Activated B cell treated with CpG ODN at 0.5 μM for 24 hours (primary cell): Measurements from ENCODE around the gene RCOR1. TPM values are rescaled to one million over a fixed set of nuclear protein-coding genes. Genes with fewer than 3 reads are reported as not detected.

Experiments used
- ATAC-seq: fragments of 200-7000 bp; cut with Tn5 transposase; one replicate; pipeline ENCODE4 v1.10.0; 2021; ENCODE audit warnings: low read depth, mild to moderate bottlenecking, moderate library complexity
- CTCF ChIA-PET: fragments of 350-600 bp; sonication (Branson Sonifier 250); formaldehyde crosslinking; loops from one replicate; lab custom pipeline; 2021; ENCODE audit warnings: antibody characterized with exemption; lab: Charles Lee
- POLR2A ChIA-PET: fragments of 350-600 bp; sonication (Branson Sonifier 250); formaldehyde crosslinking; loops from one replicate; lab custom pipeline; 2021; ENCODE audit warnings: antibody characterized with exemption; lab: Charles Lee
- DNase-seq: peaks from one replicate; pipeline ENCODE4 v3.0.0; 2022
- H3K27ac Mint-ChIP-seq: one replicate; pipeline ENCODE4 v1.8.0; 2020; ENCODE audit warnings: mixed read lengths
- H3K27me3 Mint-ChIP-seq: one replicate; pipeline ENCODE4 v1.8.0; 2021; ENCODE audit warnings: mixed read lengths
- H3K36me3 Mint-ChIP-seq: one replicate; pipeline ENCODE4 v1.8.0; 2021; ENCODE audit warnings: low read depth, mixed read lengths
- H3K4me1 Mint-ChIP-seq: one replicate; pipeline ENCODE4 v1.8.0; 2021; ENCODE audit warnings: mixed read lengths
- H3K4me3 Mint-ChIP-seq: one replicate; pipeline ENCODE4 v1.8.0; 2020; ENCODE audit warnings: mild to moderate bottlenecking, mixed read lengths
- H3K9me3 Mint-ChIP-seq: one replicate; pipeline ENCODE4 v1.8.0; 2020; ENCODE audit warnings: mixed read lengths
- intact Hi-C: fragments of 100-400 bp; cut with micrococcal nuclease; formaldehyde crosslinking; loops from one replicate; pipeline ENCODE4 v1.15.1; 2024
- total RNA-seq: library from RNA; stranded (reverse); gene quantifications from 2 replicates; pipeline ENCODE4 v1.2.3, GENCODE V29; 2022
- TF ChIP-seq, protein P1 (sequence below): fragments of 200-600 bp; IDR thresholded peaks from one replicate; pipeline ENCODE4 v1.8.0; 2022; ENCODE audit warnings: antibody characterized with exemption, mild to moderate bottlenecking

The RCOR1 gene
- total RNA-seq, 1 donor from 2014 or later = 23.0 TPM

DNA sequence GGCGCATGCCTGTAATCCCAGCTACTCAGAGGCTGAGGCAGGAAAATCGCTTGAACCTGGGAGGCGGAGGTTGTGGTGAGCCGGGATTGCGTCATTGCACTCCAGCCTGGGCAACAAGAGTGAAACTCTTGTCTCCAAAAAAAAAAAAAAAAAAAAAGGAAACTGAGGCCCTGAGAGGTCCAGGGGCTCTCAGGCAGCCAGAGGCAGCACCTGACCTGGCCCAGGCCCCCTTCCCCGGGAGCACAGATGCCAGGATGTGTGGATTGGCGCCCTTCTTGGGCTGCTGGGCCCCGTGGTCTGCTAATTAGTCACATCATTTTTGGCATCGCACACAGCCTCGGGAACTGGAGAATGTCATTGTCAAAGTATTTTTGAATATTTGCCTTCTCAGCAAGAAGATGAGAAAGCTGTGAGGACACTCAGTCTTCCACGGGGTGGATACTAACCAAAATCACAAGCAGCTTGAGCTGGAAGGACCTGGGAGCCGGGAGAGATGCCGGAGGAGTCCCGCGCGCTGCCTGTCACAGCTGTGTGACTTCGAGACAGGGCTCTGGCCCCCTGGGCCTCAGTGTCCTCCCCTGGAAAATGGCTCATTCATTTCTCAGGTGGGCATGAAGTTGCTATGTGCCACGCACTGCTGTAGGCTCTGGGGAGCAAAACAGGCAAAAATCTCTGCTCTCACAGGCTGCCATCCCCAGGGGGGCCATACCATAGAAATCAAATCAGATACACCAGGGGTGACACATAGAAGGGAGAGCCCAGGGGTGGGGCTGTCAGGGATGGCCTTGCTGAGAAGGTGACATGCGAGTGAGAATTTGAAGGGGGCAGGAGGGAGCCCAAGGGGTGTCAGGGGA is 12.5 kb upstream of the RCOR1 start:
- peaks cover 3% of the 10 kb centered on the region for H3K27me3 Mint-ChIP-seq
- intact Hi-C loops = loop anchor here (1.0 kb wide), 1 partner anchor 46 kb away; no protein-coding TSS in a partner anchor
- no peaks in the 10 kb centered on the region for H3K9me3 Mint-ChIP-seq
- no peak overlapping the region for H3K4me3 Mint-ChIP-seq
- H3K27ac Mint-ChIP-seq = no peak overlapping the region
- H3K36me3 Mint-ChIP-seq = no peaks in the 10 kb centered on the region
- DNase-seq (no peak), ATAC-seq (no peak)
- CTCF ChIA-PET = no interaction called here
- TF ChIP-seq, protein P1, sequence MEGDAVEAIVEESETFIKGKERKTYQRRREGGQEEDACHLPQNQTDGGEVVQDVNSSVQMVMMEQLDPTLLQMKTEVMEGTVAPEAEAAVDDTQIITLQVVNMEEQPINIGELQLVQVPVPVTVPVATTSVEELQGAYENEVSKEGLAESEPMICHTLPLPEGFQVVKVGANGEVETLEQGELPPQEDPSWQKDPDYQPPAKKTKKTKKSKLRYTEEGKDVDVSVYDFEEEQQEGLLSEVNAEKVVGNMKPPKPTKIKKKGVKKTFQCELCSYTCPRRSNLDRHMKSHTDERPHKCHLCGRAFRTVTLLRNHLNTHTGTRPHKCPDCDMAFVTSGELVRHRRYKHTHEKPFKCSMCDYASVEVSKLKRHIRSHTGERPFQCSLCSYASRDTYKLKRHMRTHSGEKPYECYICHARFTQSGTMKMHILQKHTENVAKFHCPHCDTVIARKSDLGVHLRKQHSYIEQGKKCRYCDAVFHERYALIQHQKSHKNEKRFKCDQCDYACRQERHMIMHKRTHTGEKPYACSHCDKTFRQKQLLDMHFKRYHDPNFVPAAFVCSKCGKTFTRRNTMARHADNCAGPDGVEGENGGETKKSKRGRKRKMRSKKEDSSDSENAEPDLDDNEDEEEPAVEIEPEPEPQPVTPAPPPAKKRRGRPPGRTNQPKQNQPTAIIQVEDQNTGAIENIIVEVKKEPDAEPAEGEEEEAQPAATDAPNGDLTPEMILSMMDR = no peak
- no peaks in the 10 kb centered on the region for H3K4me1 Mint-ChIP-seq
- POLR2A ChIA-PET = interaction anchor here (1.0 kb wide), 1 partner anchor 14 kb away, joined by 5 read pairs; no protein-coding TSS in a partner anchor

DNA sequence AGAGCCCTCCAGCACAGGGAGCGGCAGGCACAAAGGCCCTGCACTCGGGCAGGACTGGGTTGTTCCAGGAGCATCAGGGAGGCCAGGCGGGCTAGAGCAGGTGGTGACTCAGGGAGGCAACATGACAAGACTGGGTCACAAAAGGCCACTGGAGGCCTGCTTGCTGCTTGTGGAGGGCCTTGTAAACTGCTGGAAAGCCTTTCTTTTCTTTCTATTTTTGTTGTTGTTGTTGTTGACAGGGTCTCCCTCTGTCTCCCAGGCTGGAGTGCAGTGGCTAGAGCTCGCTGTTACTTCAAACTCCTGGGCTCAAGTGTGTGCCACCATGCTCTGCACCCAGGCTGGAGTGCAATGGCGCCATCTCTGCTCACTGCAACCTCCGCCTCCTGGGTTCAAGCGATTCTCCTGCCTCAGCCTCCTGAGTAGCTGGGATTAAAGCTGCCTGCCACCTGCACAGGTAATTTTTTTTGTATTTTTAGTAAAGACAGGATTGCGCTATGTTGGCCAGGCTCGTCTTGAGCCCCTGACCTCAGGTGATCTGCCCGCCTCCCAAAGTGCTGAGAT is 11.8 kb upstream of the RCOR1 start:
- TF ChIP-seq, protein P1 = no peak
- ChIA-PET POLR2A (no interaction called here), CTCF (no interaction called here)
- no peak overlapping the region for H3K4me3 Mint-ChIP-seq
- peaks cover 3% of the 10 kb centered on the region for H3K27me3 Mint-ChIP-seq
- DNase-seq (no peak), ATAC-seq (no peak)
- H3K36me3 Mint-ChIP-seq = no peaks in the 10 kb centered on the region
- H3K27ac Mint-ChIP-seq = no peak overlapping the region
- H3K9me3 Mint-ChIP-seq = no peaks in the 10 kb centered on the region
- H3K4me1 Mint-ChIP-seq = no peaks in the 10 kb centered on the region
- intact Hi-C loops = no loop called here

DNA sequence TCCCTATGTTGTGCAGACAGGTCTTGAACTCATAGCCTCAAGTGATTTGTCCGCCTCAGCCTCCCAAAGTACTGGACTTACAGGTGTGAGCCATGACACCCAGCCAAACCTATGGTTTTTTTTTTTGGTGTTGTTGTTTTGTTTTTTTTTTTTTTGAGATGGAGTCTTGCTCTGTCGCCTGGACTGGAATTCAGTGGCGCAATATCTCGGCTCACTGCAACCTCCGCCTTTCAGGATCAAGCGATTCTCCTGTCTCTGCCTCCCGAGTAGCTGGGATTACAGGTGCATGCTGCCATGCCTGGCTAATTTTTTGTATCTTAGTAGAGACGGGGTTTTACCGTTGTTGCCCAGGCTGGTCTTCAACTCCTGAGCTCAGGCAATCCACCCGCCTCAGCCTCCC is 11.3 kb upstream of the RCOR1 start:
- no peak overlapping the region for H3K4me3 Mint-ChIP-seq
- TF ChIP-seq, protein P1 = no peak
- no peak for ATAC-seq
- no peak for DNase-seq
- POLR2A ChIA-PET = interaction anchor here (0.6 kb wide), 1 partner anchor 12 kb away, joined by 4 read pairs; no protein-coding TSS in a partner anchor
- CTCF ChIA-PET = no interaction called here
- H3K27me3 Mint-ChIP-seq = peaks cover 3% of the 10 kb centered on the region
- intact Hi-C loops = no loop called here
- H3K27ac Mint-ChIP-seq = no peak overlapping the region
- H3K4me1 Mint-ChIP-seq = no peaks in the 10 kb centered on the region
- H3K9me3 Mint-ChIP-seq = no peaks in the 10 kb centered on the region
- H3K36me3 Mint-ChIP-seq = no peaks in the 10 kb centered on the region

DNA sequence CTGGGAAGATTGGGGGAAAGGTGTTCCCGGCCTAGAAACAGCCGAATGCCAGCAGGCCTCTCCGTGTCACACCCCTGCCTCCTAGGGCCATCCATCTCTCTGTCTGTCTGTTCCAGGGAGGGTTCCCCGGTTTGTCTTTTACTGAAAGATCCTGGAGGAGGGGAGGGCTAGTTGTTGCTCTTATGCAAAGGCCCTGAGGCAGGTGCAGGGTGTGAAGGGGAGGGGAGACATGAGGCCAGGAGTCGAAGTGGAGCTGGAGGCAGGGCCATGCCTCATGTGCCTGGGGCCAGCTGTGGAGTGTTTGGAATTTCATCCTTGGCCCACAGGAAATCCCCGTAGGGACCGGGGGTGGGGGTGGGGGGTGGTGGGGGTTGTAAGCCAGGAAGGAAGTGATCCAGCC is 8.7 kb upstream of the RCOR1 start:
- ATAC-seq = no peak
- TF ChIP-seq, protein P1 = no peak
- ChIA-PET CTCF (no interaction called here), POLR2A (no interaction called here)
- Mint-ChIP-seq H3K36me3 (no peaks in the 10 kb centered on the region), H3K27ac (no peak overlapping the region), H3K4me3 (no peak overlapping the region), H3K4me1 (peaks cover 2% of the 10 kb centered on the region), H3K27me3 (peaks cover 3% of the 10 kb centered on the region), H3K9me3 (no peaks in the 10 kb centered on the region)
- intact Hi-C loops = no loop called here
- no peak for DNase-seq
